Measurements from ENCODE around the gene EEF1AKMT1.
"Not testable (repeated sequence)": the region's sequence is repeated elsewhere in the genome, so short reads cannot be mapped to it uniquely, and the experiment has no call there.

The EEF1AKMT1 gene

GRCh38 chr13:20689291-20689690, 84.5 kb downstream of the EEF1AKMT1 start:
- no peak for DNase-seq

- DNase-seq, result no peak
Observed at GRCh38 chr13:20686863-20687579, 86.7 kb downstream of the EEF1AKMT1 start.

- no peak for DNase-seq
Observed at GRCh38 chr13:20686167-20686566, 87.6 kb downstream of the EEF1AKMT1 start.

GRCh38 chr13:20685092-20685491, 88.7 kb downstream of the EEF1AKMT1 start:
- no peak for DNase-seq

GRCh38 chr13:20684546-20684945, 89.2 kb downstream of the EEF1AKMT1 start:
- no peak for DNase-seq

GRCh38 chr13:20684041-20684440, 89.7 kb downstream of the EEF1AKMT1 start:
- DNase-seq, result no peak

- no peak for DNase-seq
Observed at GRCh38 chr13:20682061-20682460, 91.7 kb downstream of the EEF1AKMT1 start.

GRCh38 chr13:20681481-20681880, 92.3 kb downstream of the EEF1AKMT1 start:
- DNase-seq, result not testable (repeated sequence)

- no peak for DNase-seq
Observed at GRCh38 chr13:20680416-20681080, 93.2 kb downstream of the EEF1AKMT1 start.

GRCh38 chr13:20679879-20680278, 93.9 kb downstream of the EEF1AKMT1 start:
- no peak for DNase-seq

Data from NCI-H774 (cell line).